HL-60 (cell line): ENCODE results near the gene FLOT1.

Source experiments
- POLR2AphosphoS5 ChIP-seq: IDR thresholded peaks from 2 replicates; pipeline ENCODE4 v1.6.1; 2012; ENCODE audit warnings: low read depth
- TF ChIP-seq, protein P1 (sequence below): IDR thresholded peaks from one replicate; pipeline ENCODE4 v1.5.1; 2011; ENCODE audit warnings: low read length, control low read depth, inconsistent platforms; ENCODE audit not compliant: insufficient read depth
- TF ChIP-seq, protein P2 (sequence below): IDR thresholded peaks from 2 replicates; pipeline ENCODE4 v1.6.1; 2012; ENCODE audit warnings: low read depth; ENCODE audit not compliant: insufficient replicate concordance

DNA sequence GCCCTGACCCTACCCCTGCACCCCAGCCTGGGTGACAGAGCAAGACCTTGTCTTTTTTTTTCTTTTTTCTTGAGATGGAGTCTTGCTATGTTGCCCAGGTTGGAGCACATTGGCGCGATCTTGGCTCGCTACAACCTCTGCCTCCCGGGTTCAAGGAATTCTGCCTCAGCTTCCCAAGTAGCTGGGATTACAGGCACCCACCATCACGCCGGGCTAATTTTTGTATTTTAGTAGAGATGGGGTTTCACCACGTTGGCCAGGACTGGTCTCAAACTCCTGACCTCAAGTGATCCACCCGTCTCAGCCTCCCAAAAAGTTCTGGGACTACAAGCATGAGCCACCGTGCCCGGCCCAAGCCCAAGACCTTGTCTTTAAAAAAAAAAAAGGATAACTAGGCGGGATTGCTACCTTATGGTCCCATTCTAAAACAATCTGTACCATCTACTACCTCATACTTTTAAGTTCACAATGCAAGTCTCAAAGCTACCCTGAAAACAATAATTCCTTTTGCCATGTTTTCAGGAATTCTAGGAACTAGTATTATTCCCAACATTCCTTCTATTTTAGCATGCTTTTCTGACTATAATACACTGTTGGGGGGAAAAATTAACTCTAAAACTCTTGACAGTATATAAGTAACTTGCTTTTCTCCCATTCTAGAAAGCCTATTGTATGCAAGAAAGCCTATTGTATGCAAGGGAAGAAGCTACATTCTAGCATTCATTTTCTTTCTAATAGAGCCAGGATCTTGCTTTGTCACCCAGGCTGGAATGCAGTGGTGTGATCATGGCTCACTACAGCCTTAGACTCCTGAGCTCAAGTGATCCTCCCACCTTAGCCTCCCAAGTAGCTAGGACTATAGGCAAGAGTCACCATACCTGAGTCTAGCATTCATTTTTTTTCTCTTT, 15.7 kb downstream of the FLOT1 start:
- TF ChIP-seq, protein P1, sequence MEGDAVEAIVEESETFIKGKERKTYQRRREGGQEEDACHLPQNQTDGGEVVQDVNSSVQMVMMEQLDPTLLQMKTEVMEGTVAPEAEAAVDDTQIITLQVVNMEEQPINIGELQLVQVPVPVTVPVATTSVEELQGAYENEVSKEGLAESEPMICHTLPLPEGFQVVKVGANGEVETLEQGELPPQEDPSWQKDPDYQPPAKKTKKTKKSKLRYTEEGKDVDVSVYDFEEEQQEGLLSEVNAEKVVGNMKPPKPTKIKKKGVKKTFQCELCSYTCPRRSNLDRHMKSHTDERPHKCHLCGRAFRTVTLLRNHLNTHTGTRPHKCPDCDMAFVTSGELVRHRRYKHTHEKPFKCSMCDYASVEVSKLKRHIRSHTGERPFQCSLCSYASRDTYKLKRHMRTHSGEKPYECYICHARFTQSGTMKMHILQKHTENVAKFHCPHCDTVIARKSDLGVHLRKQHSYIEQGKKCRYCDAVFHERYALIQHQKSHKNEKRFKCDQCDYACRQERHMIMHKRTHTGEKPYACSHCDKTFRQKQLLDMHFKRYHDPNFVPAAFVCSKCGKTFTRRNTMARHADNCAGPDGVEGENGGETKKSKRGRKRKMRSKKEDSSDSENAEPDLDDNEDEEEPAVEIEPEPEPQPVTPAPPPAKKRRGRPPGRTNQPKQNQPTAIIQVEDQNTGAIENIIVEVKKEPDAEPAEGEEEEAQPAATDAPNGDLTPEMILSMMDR, result no peak
- TF ChIP-seq, protein P2, sequence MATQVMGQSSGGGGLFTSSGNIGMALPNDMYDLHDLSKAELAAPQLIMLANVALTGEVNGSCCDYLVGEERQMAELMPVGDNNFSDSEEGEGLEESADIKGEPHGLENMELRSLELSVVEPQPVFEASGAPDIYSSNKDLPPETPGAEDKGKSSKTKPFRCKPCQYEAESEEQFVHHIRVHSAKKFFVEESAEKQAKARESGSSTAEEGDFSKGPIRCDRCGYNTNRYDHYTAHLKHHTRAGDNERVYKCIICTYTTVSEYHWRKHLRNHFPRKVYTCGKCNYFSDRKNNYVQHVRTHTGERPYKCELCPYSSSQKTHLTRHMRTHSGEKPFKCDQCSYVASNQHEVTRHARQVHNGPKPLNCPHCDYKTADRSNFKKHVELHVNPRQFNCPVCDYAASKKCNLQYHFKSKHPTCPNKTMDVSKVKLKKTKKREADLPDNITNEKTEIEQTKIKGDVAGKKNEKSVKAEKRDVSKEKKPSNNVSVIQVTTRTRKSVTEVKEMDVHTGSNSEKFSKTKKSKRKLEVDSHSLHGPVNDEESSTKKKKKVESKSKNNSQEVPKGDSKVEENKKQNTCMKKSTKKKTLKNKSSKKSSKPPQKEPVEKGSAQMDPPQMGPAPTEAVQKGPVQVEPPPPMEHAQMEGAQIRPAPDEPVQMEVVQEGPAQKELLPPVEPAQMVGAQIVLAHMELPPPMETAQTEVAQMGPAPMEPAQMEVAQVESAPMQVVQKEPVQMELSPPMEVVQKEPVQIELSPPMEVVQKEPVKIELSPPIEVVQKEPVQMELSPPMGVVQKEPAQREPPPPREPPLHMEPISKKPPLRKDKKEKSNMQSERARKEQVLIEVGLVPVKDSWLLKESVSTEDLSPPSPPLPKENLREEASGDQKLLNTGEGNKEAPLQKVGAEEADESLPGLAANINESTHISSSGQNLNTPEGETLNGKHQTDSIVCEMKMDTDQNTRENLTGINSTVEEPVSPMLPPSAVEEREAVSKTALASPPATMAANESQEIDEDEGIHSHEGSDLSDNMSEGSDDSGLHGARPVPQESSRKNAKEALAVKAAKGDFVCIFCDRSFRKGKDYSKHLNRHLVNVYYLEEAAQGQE, result no peak
- no peak for TF ChIP-seq POLR2AphosphoS5
